HCT116 (cell line): ENCODE data around the gene CAB39L. TPM values are rescaled to one million over a fixed set of nuclear protein-coding genes. Genes with fewer than 3 reads are reported as not detected.

Source experiments
- ATAC-seq: fragments of 200-7000 bp; cut with Tn5 transposase; 2 replicates; pipeline ENCODE4 v1.9.1; 2020; ENCODE audit warnings: mild to moderate bottlenecking, moderate library complexity
- BruUV-seq: library from RNA; stranded (reverse); fragments of 400-500 nt; replicated peaks from 2 replicates; lab custom pipeline; 2021; lab: Mats Ljungman, UMichigan
- CTCF ChIA-PET: fragments of 300-600 bp; sonication (Branson Sonifier 250); formaldehyde crosslinking; loops from one replicate; lab custom pipeline; 2021; ENCODE audit warnings: antibody characterized with exemption; lab: Charles Lee
- POLR2A ChIA-PET: fragments of 300-600, 350-600 bp; sonication (Branson Sonifier 250); formaldehyde crosslinking; loops from one replicate; lab custom pipeline; 2021; ENCODE audit warnings: antibody characterized with exemption; lab: Charles Lee
- RAD21 ChIA-PET, 2 experiments: fragments of 300-600 bp; sonication (Branson Sonifier 250); formaldehyde crosslinking; loops; one replicate each; lab custom pipeline; 2023; ENCODE audit warnings: low total read pairs in 2 of 2; ENCODE audit not compliant: uncharacterized antibody in 2 of 2, unreplicated experiment in 2 of 2, low non-redundant PET in 1 of 2; lab: Charles Lee
- DNase-seq: peaks from one replicate; pipeline ENCODE4 v3.0.0-alpha.2; 2010; ENCODE audit warnings: low read depth, low spot score
- H2AFZ ChIP-seq: fragments of 200-600 bp; shearing (Covaris generic), sonication (generic); 2 replicates; pipeline ENCODE4 v1.6.1; 2017; ENCODE audit warnings: low read depth, mixed run types, mixed read lengths, antibody characterized with exemption, low read length; ENCODE audit not compliant: poor library complexity, severe bottlenecking
- H3K27ac ChIP-seq: 2 replicates; pipeline ENCODE4 v1.5.1; 2012; ENCODE audit warnings: low read depth, low read length
- H3K27me3 ChIP-seq: fragments of 200-600 bp; sonication (generic); 2 replicates; pipeline ENCODE4 v1.6.1; 2016; ENCODE audit warnings: mixed run types, low read length, mixed read lengths; ENCODE audit not compliant: insufficient read depth
- H3K36me3 ChIP-seq, 2 experiments: fragments of 200-500 bp in 1 of 2; fragments of 200-600 bp in 1 of 2; sonication (Bioruptor generic) in 1 of 2; sonication (generic) in 1 of 2; 2 replicates each; pipeline versions ENCODE4 v1.5.1 to v1.6.1; 2014 to 2016; ENCODE audit warnings: low read length in 2 of 2, inconsistent platforms in 1 of 2, mixed read lengths in 1 of 2, mixed run types in 1 of 2; ENCODE audit not compliant: insufficient read depth in 2 of 2, control insufficient read depth in 1 of 2
- H3K4me1 ChIP-seq, 2 experiments: fragments of 200-600 bp in 1 of 2; sonication (generic) in 1 of 2; 2 replicates each; pipeline versions ENCODE4 v1.5.1 to v1.6.1; 2012 to 2017; ENCODE audit warnings: low read length in 2 of 2, inconsistent platforms in 1 of 2, mild to moderate bottlenecking in 1 of 2, mixed read lengths in 1 of 2, mixed run types in 1 of 2, moderate library complexity in 1 of 2; ENCODE audit not compliant: insufficient read depth in 2 of 2, control insufficient read depth in 1 of 2
- H3K4me2 ChIP-seq: fragments of 200-600 bp; sonication (generic); 2 replicates; pipeline ENCODE4 v1.6.1; 2017; ENCODE audit warnings: mixed run types, low read length, mixed read lengths
- H3K4me3 ChIP-seq, 2 experiments: fragments of 200-600 bp in 1 of 2; sonication (generic) in 1 of 2; replicated peaks in 1 of 2; 2 replicates each; pipeline ENCODE4 v1.5.1; 2011 to 2016; ENCODE audit warnings: low read length in 2 of 2, control low read depth in 1 of 2, low read depth in 1 of 2, mild to moderate bottlenecking in 1 of 2, mixed read lengths in 1 of 2, mixed run types in 1 of 2
- H3K79me2 ChIP-seq: fragments of 200-600 bp; sonication (generic); 2 replicates; pipeline ENCODE4 v1.6.1; 2017; ENCODE audit warnings: mild to moderate bottlenecking, mixed run types, low read length, moderate library complexity, mixed read lengths; ENCODE audit not compliant: insufficient read depth
- H3K9ac ChIP-seq: fragments of 200-600 bp; sonication (generic); 2 replicates; pipeline ENCODE4 v1.6.1; 2016; ENCODE audit warnings: low read length, mixed read lengths
- H3K9me2 ChIP-seq: fragments of 200-600 bp; sonication (generic), shearing (Covaris generic); 2 replicates; pipeline ENCODE4 v1.6.1; 2017; ENCODE audit warnings: mixed run types, mild to moderate bottlenecking, moderate library complexity; ENCODE audit not compliant: insufficient read depth
- H3K9me3 ChIP-seq, 2 experiments: fragments of 200-500 bp in 1 of 2; fragments of 200-600 bp in 1 of 2; sonication (Bioruptor generic) in 1 of 2; sonication (generic) in 1 of 2; 2 replicates each; pipeline ENCODE4 v1.6.1; 2014 to 2017; ENCODE audit warnings: low read length in 2 of 2, mixed read lengths in 2 of 2, inconsistent platforms in 1 of 2, low read depth in 1 of 2, mild to moderate bottlenecking in 1 of 2, mixed run types in 1 of 2, moderate library complexity in 1 of 2; ENCODE audit not compliant: control insufficient read depth in 1 of 2, insufficient read depth in 1 of 2
- H4K20me1 ChIP-seq: fragments of 200-600 bp; sonication (generic), shearing (Covaris generic); 2 replicates; pipeline ENCODE4 v1.6.1; 2017; ENCODE audit warnings: mixed run types, mild to moderate bottlenecking, moderate library complexity; ENCODE audit not compliant: insufficient read depth
- CEBPB ChIP-seq: IDR thresholded peaks from 2 replicates; pipeline ENCODE4 v1.6.1; 2012; ENCODE audit warnings: low read depth
- EGR1 ChIP-seq: IDR thresholded peaks from 2 replicates; pipeline ENCODE4 v1.6.1; 2012; ENCODE audit warnings: low read depth
- ELF1 ChIP-seq: IDR thresholded peaks from 2 replicates; pipeline ENCODE4 v1.6.1; 2012; ENCODE audit warnings: low read depth, borderline replicate concordance
- EZH2 ChIP-seq: fragments of 200-600 bp; sonication (generic); IDR thresholded peaks from 2 replicates; pipeline ENCODE4 v1.6.1; 2017; ENCODE audit warnings: antibody characterized with exemption, mixed run types
- EZH2phosphoT487 ChIP-seq: fragments of 200-600 bp; IDR thresholded peaks from 2 replicates; pipeline ENCODE4 v1.6.1; 2018; ENCODE audit warnings: antibody characterized with exemption, borderline replicate concordance
- FOSL1 ChIP-seq: IDR thresholded peaks from 2 replicates; pipeline ENCODE4 v1.6.1; 2012; ENCODE audit warnings: low read depth
- JUND ChIP-seq: IDR thresholded peaks from 2 replicates; pipeline ENCODE4 v1.6.1; 2012
- MAX ChIP-seq: IDR thresholded peaks from 2 replicates; pipeline ENCODE4 v1.6.1; 2012
- POLR2A ChIP-seq: IDR thresholded peaks from 2 replicates; pipeline ENCODE4 v1.7.0; 2011; ENCODE audit warnings: borderline replicate concordance; ENCODE audit not compliant: insufficient read depth, insufficient read length; ENCODE audit errors: extremely low read depth
- POLR2AphosphoS5 ChIP-seq: IDR thresholded peaks from 2 replicates; pipeline ENCODE4 v1.6.1; 2011; ENCODE audit warnings: mild to moderate bottlenecking, low read depth, low read length, moderate library complexity
- REST ChIP-seq: IDR thresholded peaks from 2 replicates; pipeline ENCODE4 v1.6.1; 2012; ENCODE audit warnings: low read depth
- SIN3A ChIP-seq: IDR thresholded peaks from 2 replicates; pipeline ENCODE4 v1.6.1; 2012; ENCODE audit warnings: low read depth
- SP1 ChIP-seq: IDR thresholded peaks from 2 replicates; pipeline ENCODE4 v1.6.1; 2012; ENCODE audit warnings: low read depth
- TCF7L2 ChIP-seq: IDR thresholded peaks from 2 replicates; pipeline ENCODE4 v1.7.0; 2011; ENCODE audit warnings: borderline replicate concordance, inconsistent platforms; ENCODE audit not compliant: insufficient read depth, insufficient read length; ENCODE audit errors: extremely low read depth
- ZFX ChIP-seq: fragments of 450-650 bp; IDR thresholded peaks from 2 replicates; pipeline ENCODE4 v1.6.1; 2017
- intact Hi-C: fragments of 100-400 bp; cut with micrococcal nuclease; formaldehyde crosslinking; loops from 2 replicates; pipeline ENCODE4 v1.10.0; 2022
- total RNA-seq: library from RNA; stranded (reverse); gene quantifications from one replicate; pipeline ENCODE4 v1.2.1, GENCODE V29; 2021; ENCODE audit not compliant: unreplicated experiment

The CAB39L gene
- total RNA-seq, 1 experiment from 2014 or later = 6.1 TPM

GRCh38 chr13:49373716-49374115 is 70.1 kb downstream of the CAB39L start:
- no peak overlapping the region for H3K27ac ChIP-seq
- ChIA-PET POLR2A (no interaction called here), CTCF (no interaction called here), RAD21 (no interaction called here)
- H3K36me3 ChIP-seq = no peaks in the 10 kb centered on the region
- no peak overlapping the region for H3K9ac ChIP-seq
- no peak overlapping the region for H3K4me3 ChIP-seq
- intact Hi-C loops = no loop called here
- no peaks in the 10 kb centered on the region for H3K9me2 ChIP-seq
- peaks cover 2 to 14% of the 10 kb centered on the region in 2 experiments; a peak in 2 of 4 replicates for H3K4me1 ChIP-seq
- H3K79me2 ChIP-seq = no peaks in the 10 kb centered on the region
- no peak for DNase-seq
- no TSS peak for BruUV-seq
- no peak overlapping the region for H2AFZ ChIP-seq
- TF ChIP-seq CEBPB (no peak), POLR2A (no peak), SIN3A (no peak), REST (no peak), JUND (no peak), EZH2 (no peak), SP1 (no peak), TCF7L2 (no peak), ZFX (no peak), FOSL1 (no peak), ELF1 (no peak), EGR1 (no peak), MAX (no peak), EZH2phosphoT487 (no peak), POLR2AphosphoS5 (no peak)
- no peaks in the 10 kb centered on the region; the same call in 1 of the 2 replicates for H4K20me1 ChIP-seq
- H3K27me3 ChIP-seq = peaks cover 16% of the 10 kb centered on the region; the same call in 1 of the 2 replicates
- H3K9me3 ChIP-seq = no peaks in the 10 kb centered on the region
- H3K4me2 ChIP-seq = no peak overlapping the region
- ATAC-seq = no peak
